NT2/D1 (cell line): Measurements from ENCODE around the gene FSTL3.

Experiments used
- YY1 ChIP-seq: IDR thresholded peaks from 2 replicates; pipeline ENCODE4 v1.6.1; 2011; ENCODE audit not compliant: insufficient read length, insufficient read depth
- ZNF274 ChIP-seq: IDR thresholded peaks from 2 replicates; pipeline ENCODE4 v1.6.1; 2011; ENCODE audit warnings: mild to moderate bottlenecking, low read depth, low read length

DNA sequence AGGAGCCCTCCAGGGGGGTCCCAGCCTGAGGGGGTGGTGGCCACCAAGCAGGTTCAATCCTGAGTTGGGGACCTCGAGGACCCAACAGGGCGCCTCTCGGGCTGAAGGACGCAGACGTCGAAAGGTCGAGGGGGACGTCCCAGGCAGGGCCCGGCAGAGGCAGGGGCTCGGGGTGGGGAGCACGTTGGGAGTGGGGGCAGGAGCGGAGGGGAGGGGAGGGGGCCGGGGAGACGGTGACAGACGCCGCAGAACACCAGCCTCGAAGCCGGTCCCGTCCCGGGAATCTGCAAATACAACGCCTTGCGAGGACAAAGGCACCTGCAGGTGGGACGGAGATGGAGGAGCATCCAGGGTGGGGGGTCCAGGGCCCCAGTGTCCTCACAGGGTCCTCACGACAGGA, 32.5 kb upstream of the FSTL3 start:
- no peak for TF ChIP-seq YY1
- no peak for TF ChIP-seq ZNF274
